ENCODE measurements around the gene SLC26A2.

The SLC26A2 gene

GRCh38 chr5:149962601-149963300, 2.2 kb downstream of the SLC26A2 start:
- no peak for DNase-seq

- no peak for DNase-seq
Measured at GRCh38 chr5:149963729-149964128, 3.2 kb downstream of the SLC26A2 start.

- no peak for DNase-seq
Measured at GRCh38 chr5:149966946-149967345, 6.4 kb downstream of the SLC26A2 start.

- no peak for DNase-seq
Measured at GRCh38 chr5:149969181-149969930, 8.8 kb downstream of the SLC26A2 start.

- no peak for DNase-seq
Measured at GRCh38 chr5:149975409-149975808, 14.9 kb downstream of the SLC26A2 start.

GRCh38 chr5:149979896-149980295, 19.3 kb downstream of the SLC26A2 start:
- no peak for DNase-seq

GRCh38 chr5:149981206-149981605, 20.6 kb downstream of the SLC26A2 start:
- no peak for DNase-seq

GRCh38 chr5:149982505-149982904, 21.9 kb downstream of the SLC26A2 start:
- DNase-seq = no peak

GRCh38 chr5:149988126-149988525, 27.6 kb downstream of the SLC26A2 start:
- no peak for DNase-seq

- DNase-seq = peak; percentile 69
Measured at GRCh38 chr5:149990518-149991376, 30.2 kb downstream of the SLC26A2 start.

- no peak for DNase-seq
Measured at GRCh38 chr5:149993471-149993870, 32.9 kb downstream of the SLC26A2 start.

- no peak for DNase-seq
Measured at GRCh38 chr5:149995385-149996204, 35.0 kb downstream of the SLC26A2 start.

- DNase-seq = no peak
Measured at GRCh38 chr5:149996205-149996890, 35.8 kb downstream of the SLC26A2 start.

GRCh38 chr5:149998281-149998680, 37.7 kb downstream of the SLC26A2 start:
- no peak for DNase-seq

- no peak for DNase-seq
Measured at GRCh38 chr5:149999359-149999758, 38.8 kb downstream of the SLC26A2 start.

- no peak for DNase-seq
Measured at GRCh38 chr5:149999866-150000255, 39.3 kb downstream of the SLC26A2 start.

- peak; percentile 91 for DNase-seq
Measured at GRCh38 chr5:150000256-150000989, 39.9 kb downstream of the SLC26A2 start, which contains the start of the genes HMGXB3 and TIGD6. TSS of gene HMGXB3 (plus strand) at chr5:150000739. CDS start at chr5:150004853, 4,114 bp downstream. TSS of gene TIGD6 (minus strand) at chr5:150000654. CDS start at chr5:149996348, 4,306 bp downstream.

- peak; percentile 39 for DNase-seq
Measured at GRCh38 chr5:150000990-150001659, 40.6 kb downstream of the SLC26A2 start.

GRCh38 chr5:150001660-150002486, 41.3 kb downstream of the SLC26A2 start:
- DNase-seq = peak; percentile 57

Data from activated naive CD4-positive, alpha-beta T cell treated with anti-CD3 and anti-CD28 coated beads, Interleukin-2, amount 50 U/mL, for 16 hours (primary cell).